GM12875 (cell line): ENCODE data around the gene OTUD3.
"Not testable (repeated sequence)": the region's sequence is repeated elsewhere in the genome, so short reads cannot be mapped to it uniquely, and the experiment has no call there.

Experiments
- H3K4me3 ChIP-seq: one replicate; pipeline ENCODE4 v1.5.1; 2011; ENCODE audit warnings: low read depth, low read length, control low read depth
- CTCF ChIP-seq: IDR thresholded peaks from 2 replicates; pipeline ENCODE4 v1.5.1; 2011; ENCODE audit warnings: low read depth, mild to moderate bottlenecking, control low read depth, inconsistent platforms, low read length, moderate library complexity, borderline replicate concordance; ENCODE audit not compliant: insufficient read depth

OTUD3 gene

DNA sequence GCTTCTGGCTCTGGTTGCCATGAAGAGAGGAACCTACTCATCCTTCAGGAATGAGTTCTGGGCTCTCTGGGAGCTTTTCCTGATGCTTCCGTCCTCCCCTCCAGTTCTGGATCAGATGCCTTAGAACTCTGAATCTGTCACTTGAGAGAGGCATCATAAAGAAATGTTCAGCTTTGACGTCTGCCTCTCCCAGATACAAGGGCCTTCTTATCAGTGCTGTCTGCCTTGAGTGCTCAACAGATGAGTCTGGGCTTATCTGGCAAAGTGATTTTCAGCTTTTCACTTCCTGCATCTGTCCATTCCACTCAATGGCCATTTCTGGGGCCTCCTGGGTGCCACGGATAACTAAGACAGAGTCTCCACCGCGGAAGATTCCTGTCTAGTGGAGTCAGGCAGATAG, 12.3 kb upstream of the OTUD3 start:
- H3K4me3 ChIP-seq: no peak overlapping the region
- TF ChIP-seq CTCF: no peak

- H3K4me3 ChIP-seq: no peak overlapping the region
- TF ChIP-seq CTCF: no peak
Measured at GRCh38 chr1:19872190-19872589, 10.0 kb upstream of the OTUD3 start.

GRCh38 chr1:19877181-19877750, 4.9 kb upstream of the OTUD3 start:
- H3K4me3 ChIP-seq: no peak overlapping the region
- no peak for TF ChIP-seq CTCF

DNA sequence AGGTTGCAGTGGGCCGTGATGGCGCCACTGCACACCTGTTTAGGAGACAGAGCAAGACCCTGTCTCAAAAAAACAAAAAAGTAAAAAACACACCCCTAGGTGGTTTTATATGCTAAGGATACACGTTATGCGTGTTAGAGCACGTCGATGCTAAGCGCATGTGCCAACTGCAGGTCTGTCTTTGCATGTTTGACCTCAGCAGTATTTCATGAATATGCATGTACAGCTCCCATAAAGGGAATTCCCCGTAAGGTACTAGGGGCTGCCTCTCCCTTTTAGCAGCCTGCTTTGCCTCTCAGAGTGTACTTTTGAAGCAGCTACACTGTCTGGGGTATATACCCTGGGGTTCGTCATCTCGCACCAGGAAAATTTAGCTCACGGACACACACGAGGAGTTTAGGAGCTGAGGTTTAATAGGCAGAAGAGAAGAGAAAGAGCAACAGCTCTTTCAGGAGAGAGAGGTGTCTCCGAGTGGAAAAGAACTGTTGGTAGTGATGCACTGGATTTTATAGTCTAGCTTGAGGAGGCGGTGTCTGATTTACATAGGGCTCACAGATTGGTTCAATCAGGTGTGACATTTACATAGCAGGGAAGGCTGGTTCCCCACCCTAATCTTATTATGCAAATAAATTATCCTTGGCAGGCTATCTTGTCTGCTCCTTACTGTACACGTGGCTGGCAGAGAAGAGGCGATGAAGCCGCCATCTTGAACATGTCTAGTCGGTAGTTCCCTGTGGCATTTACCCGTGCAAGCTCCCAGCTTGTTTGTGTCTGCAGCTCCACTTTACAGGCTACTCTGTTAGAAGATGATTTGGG, 4.2 kb upstream of the OTUD3 start:
- no peak for TF ChIP-seq CTCF
- no peak overlapping the region for H3K4me3 ChIP-seq

- H3K4me3 ChIP-seq: no peak overlapping the region
- no peak for TF ChIP-seq CTCF
Measured at GRCh38 chr1:19878637-19878985, 3.6 kb upstream of the OTUD3 start.

- H3K4me3 ChIP-seq: no peak overlapping the region
- TF ChIP-seq CTCF: no peak
Measured at GRCh38 chr1:19879227-19879626, 3.0 kb upstream of the OTUD3 start.

- TF ChIP-seq CTCF: no peak
Measured at GRCh38 chr1:19879661-19880060, 2.5 kb upstream of the OTUD3 start.

DNA sequence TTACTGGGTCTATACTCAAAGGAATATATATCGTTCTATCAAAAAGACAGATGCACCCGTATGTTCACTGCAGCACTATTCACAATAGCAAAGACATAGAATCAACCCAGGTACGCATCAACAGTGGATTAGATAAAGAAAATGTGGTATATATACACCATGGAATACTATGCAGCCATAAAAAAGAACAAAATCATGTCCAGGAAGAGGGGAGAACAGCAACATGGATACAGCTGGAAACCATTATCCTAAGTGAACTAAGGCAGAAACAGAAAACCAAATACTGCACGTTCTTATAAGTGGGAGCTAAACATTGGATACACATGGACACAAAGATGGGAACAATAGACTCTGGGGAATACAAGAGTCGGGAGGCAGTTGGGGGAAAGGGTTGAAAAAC, 1.4 kb upstream of the OTUD3 start:
- not testable (repeated sequence) for H3K4me3 ChIP-seq

More at GRCh38 chr1:19879661-19880060, 2.5 kb upstream of the OTUD3 start:
- no peak overlapping the region for H3K4me3 ChIP-seq
